Loucy (cell line): ENCODE results near the gene PLA2G15.

Experiments
- EZH2phosphoT487 ChIP-seq: fragments of 200-600 bp; IDR thresholded peaks from 2 replicates; pipeline ENCODE4 v1.6.1; 2018; ENCODE audit warnings: antibody characterized with exemption, mild to moderate bottlenecking, moderate library complexity, borderline replicate concordance
- TF ChIP-seq, protein P1 (sequence below): fragments of 200-600 bp; sonication (generic); conservative IDR thresholded peaks from 2 replicates; pipeline ENCODE4 v1.5.1; 2014; ENCODE audit warnings: mild to moderate bottlenecking, antibody characterized with exemption, low read length

DNA sequence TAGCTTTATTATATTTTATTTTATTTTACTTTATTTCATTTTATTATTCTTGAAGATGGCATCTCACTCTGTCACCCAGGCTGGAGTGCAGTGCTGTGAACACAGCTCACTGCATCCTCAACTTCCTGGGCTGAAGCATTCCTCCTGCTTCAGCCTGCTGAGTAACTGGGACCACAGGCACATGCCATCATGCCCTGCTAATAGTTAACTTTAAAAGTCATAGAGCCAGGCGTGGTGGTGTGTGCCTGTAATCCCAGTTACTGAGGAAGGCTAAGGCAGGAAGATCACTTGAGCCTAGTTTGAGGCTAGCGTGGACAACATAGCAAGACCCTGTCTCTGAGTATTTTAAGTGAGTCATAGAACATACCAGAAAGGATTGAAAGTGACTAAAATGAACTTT, 47.9 kb upstream of the PLA2G15 start:
- TF ChIP-seq, protein P1, sequence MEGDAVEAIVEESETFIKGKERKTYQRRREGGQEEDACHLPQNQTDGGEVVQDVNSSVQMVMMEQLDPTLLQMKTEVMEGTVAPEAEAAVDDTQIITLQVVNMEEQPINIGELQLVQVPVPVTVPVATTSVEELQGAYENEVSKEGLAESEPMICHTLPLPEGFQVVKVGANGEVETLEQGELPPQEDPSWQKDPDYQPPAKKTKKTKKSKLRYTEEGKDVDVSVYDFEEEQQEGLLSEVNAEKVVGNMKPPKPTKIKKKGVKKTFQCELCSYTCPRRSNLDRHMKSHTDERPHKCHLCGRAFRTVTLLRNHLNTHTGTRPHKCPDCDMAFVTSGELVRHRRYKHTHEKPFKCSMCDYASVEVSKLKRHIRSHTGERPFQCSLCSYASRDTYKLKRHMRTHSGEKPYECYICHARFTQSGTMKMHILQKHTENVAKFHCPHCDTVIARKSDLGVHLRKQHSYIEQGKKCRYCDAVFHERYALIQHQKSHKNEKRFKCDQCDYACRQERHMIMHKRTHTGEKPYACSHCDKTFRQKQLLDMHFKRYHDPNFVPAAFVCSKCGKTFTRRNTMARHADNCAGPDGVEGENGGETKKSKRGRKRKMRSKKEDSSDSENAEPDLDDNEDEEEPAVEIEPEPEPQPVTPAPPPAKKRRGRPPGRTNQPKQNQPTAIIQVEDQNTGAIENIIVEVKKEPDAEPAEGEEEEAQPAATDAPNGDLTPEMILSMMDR, result no peak
- TF ChIP-seq EZH2phosphoT487, result no peak
